GM21737 (cell line): ENCODE results near the gene MTHFD1L.
"Not testable (repeated sequence)": the region's sequence is repeated elsewhere in the genome, so short reads cannot be mapped to it uniquely, and the experiment has no call there.

ENCODE experiments used
- ATAC-seq: cut with Tn5 transposase; IDR thresholded peaks from one replicate; pipeline ENCODE4 v1.9.1; 2021; ENCODE audit warnings: mild to moderate bottlenecking, moderate library complexity; ENCODE audit not compliant: unreplicated experiment

The MTHFD1L gene

GRCh38 chr6:151012321-151013294 lies 147.1 kb downstream of the MTHFD1L start:
- ATAC-seq = no peak

GRCh38 chr6:151014404-151015100 lies 149.1 kb downstream of the MTHFD1L start:
- peak; percentile 56 for ATAC-seq

GRCh38 chr6:151015101-151015700 lies 149.7 kb downstream of the MTHFD1L start:
- no peak for ATAC-seq

- no peak for ATAC-seq
These were observed 150.6 kb downstream of the MTHFD1L start for GRCh38 chr6:151016107-151016506.

- no peak for ATAC-seq
These were observed 152.5 kb downstream of the MTHFD1L start for GRCh38 chr6:151018046-151018445.

- no peak for ATAC-seq
These were observed 153.6 kb downstream of the MTHFD1L start for GRCh38 chr6:151018911-151019782.

- ATAC-seq = no peak
These were observed 156.4 kb downstream of the MTHFD1L start for GRCh38 chr6:151021896-151022295.

- ATAC-seq = no peak
These were observed 157.0 kb downstream of the MTHFD1L start for GRCh38 chr6:151022492-151022891.

- ATAC-seq = no peak
These were observed 157.8 kb downstream of the MTHFD1L start for GRCh38 chr6:151023342-151023741.

GRCh38 chr6:151024597-151024996 lies 159.1 kb downstream of the MTHFD1L start:
- ATAC-seq = no peak

GRCh38 chr6:151025076-151025475 lies 159.6 kb downstream of the MTHFD1L start:
- no peak for ATAC-seq

- ATAC-seq = no peak
These were observed 160.7 kb downstream of the MTHFD1L start for GRCh38 chr6:151026041-151026663.

- no peak for ATAC-seq
These were observed 161.8 kb downstream of the MTHFD1L start for GRCh38 chr6:151027295-151027747.

- no peak for ATAC-seq
These were observed 162.7 kb downstream of the MTHFD1L start for GRCh38 chr6:151027936-151028838.

GRCh38 chr6:151029970-151030369 lies 164.5 kb downstream of the MTHFD1L start:
- no peak for ATAC-seq

GRCh38 chr6:151032034-151032433 lies 166.5 kb downstream of the MTHFD1L start:
- ATAC-seq = no peak

GRCh38 chr6:151034825-151035781 lies 169.6 kb downstream of the MTHFD1L start:
- no peak for ATAC-seq

- not testable (repeated sequence) for ATAC-seq
These were observed 170.8 kb downstream of the MTHFD1L start for GRCh38 chr6:151036211-151036721.
